ENCODE results near the gene SDHD. TPM values are rescaled to one million over a fixed set of nuclear protein-coding genes. Genes with fewer than 3 reads are reported as not detected.
A peak's percentile ranks its signal among the peaks of the same experiment; 100 is the strongest.

The SDHD gene
- polyA plus RNA-seq, 10 donors, result 88.1 to 119 (median 105) TPM

DNA sequence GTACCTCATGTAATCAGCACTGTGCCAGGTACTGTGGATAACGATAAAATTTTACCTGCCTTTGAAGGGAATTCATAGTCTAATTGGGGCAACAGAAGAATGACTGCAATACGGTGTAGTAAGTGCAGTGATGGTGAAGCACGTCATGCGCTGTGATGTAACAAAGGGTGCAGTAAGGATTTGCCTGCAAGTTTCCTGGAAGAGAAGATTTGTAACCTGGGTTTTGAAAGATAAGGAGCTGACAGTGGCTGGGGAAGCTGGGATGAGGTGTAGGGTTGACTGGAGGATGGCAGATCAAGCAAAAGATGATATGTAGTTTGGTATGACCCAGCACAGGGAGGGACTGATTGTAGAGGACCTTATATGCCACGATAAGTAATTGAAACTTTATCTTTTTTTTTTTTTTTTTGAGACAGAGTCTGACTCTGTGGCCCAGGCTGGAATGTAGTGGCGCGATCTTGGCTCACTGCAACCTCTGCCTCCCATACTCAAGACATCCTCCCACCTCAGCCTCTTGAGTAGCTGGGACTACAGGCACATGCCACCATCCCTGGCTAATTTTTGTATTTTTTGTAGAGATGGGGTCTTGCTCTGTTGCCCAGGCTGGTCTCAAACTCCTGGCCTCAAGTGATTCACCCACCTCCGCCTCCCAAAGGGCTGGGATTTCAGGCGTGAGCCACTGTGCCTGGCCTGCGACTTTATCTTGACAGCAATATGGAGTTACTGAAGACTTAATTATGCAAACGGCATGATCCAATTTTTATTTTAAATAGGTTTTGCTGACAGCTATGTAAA lies 11.3 kb downstream of the SDHD start:
- no peak for DNase-seq

DNA sequence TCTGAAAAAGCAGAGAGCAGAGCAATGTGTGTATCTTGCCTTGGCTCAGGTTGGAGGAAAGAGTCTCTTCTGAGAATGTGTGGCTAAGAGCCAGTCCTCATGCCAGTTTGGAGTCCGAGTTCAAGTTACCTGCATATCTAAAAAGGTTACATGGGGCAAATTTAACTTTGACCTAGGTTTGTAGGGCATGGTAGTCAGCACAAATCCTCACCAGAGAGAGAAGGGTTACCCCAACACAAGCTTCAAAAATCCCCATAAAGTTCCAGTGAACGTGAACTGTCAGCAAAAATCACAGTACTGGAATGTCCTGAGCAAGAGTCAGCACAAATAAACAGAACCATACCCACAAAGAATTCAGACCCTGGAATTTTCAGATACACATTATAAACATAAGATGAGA lies 13.8 kb downstream of the SDHD start:
- DNase-seq, result no peak

DNA sequence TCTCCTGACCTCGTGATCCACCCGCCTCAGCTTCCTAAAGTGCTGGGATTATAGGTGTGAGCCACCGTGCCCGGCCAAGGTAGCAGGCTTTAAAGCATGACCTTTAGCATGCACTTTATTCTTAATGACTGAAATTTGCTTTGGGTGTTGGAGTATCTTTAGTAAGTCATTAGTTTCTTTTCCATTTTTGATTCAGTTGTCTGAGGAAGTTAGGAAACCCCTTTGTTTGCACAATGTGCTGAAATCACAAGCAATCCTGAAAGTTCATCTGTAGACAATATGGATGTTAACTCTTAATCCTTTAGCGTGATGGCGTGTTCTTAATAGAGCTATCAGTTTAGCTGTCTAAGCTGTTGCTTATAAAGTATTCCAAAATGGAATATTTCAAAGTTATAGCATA lies 16.8 kb downstream of the SDHD start:
- DNase-seq, result no peak

DNA sequence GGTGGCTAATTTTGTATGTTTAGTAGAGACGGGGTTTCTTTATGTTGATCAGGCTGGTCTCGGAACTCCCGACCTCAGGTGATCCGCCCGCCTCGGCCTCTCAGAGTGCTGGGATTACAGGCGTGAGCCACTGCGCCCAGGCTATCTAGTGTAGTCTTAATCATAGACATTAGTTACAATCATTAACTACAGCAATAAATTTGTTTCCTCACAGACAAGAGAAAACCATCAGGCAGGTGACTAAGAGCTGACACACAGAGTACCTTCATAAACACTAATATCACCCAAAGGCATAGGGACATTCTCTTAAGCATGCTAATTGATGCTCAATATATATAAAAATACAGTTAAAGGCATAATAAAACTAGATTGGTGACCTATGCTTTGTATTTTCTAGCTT lies 19.4 kb downstream of the SDHD start:
- DNase-seq, result no peak

DNA sequence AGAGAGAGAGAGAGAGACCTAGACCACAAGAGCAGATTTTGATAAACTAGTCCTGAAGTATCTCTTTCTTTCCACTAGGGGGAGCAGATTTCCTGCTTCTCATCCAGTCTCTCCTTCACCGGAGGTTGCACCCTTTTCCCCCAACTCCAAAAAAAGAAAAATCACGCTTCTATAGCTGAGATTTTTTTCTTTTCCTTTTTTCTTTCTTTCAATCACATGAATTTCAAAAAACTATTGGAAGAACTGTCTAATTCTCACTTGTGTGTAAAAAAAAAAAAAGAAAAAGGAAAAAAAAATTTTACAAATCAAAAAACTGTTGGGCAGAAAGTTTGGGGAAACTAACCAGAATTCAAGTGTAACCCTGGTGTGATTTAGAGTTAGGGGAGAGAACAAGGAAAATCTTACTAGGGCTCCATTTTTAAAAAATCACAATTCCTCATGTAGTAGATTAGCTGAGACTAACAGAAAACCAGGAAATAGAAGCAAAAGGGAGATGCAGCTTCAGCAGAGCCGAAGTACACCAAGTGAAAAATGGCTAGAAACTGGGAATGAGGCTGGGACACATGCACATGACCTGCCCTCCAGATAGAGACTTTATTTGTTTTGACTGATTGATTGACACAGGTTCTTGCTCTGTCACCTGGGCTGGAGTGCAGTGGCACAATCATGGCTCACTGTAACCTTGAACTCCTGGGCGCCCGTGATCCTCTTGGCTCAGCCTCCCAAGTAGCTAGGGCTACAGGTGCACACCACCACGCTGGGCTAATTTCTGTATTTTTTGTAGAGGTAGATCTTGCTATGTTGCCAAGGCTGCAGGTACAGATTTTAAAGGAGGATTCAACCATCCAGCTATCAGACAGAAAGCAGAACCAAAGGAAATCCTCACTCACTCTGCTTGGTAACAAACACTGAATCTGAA lies 27.1 kb downstream of the SDHD start:
- DNase-seq, result peak; percentile 34 to 59 (median 41)

DNA sequence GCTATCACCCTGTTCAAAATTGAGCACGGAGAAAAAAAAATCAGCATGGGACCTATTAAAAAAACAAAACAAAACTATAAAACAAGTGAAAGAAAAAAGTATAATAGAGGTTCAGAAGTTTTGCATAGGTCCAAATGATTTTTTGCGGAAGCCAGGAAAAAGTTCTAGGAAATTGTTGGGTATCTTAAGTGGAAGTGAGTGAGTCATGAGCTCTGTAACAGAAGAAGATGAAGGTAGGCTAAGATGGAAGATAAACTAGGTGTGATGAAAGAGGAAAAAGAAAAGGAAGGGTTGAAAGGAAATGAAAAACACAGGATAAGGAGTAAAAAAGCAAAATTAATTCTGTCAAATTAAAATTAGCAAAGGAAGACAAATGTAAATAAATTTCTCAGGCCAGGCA lies 27.8 kb downstream of the SDHD start:
- DNase-seq, result no peak

DNA sequence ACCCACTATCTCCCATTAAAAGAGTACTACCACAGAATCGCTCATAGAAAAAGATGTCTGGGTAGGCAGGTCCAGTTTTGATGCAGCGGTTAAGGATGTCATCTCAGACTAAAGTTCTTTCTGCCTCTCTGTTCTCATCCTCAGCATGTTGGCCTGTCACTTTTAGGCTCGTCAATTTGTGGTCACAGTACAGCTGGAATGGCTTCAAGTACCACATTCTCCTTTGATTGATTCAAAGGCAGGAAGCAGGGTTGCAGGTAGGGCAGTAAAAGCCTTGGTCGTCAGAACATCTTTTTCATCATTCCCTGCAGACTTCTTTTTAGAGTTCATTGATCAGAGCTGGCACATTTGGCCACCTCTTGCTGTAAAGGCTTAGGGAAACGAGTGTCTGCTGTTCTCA lies 28.7 kb downstream of the SDHD start:
- DNase-seq, result no peak

DNA sequence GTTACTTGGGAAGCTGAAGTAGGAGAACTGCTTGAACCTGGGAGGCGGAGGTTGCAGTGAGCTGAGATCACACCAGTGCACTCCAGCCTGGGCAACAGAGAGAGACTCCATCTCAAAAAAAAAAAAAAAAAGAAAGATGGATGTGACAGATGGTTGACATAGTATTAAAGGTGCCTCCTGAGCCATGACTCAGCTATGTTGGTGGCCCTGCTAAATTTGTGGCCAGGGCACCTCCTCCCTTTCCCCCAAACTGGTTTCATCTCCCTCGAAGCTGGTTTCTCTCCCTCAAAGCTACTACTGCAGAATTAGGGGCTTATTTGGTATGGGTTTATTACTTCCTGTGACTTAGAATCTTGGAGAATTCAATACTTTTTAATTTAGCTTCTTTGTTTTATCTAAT lies 31.5 kb downstream of the SDHD start:
- DNase-seq, result no peak

DNA sequence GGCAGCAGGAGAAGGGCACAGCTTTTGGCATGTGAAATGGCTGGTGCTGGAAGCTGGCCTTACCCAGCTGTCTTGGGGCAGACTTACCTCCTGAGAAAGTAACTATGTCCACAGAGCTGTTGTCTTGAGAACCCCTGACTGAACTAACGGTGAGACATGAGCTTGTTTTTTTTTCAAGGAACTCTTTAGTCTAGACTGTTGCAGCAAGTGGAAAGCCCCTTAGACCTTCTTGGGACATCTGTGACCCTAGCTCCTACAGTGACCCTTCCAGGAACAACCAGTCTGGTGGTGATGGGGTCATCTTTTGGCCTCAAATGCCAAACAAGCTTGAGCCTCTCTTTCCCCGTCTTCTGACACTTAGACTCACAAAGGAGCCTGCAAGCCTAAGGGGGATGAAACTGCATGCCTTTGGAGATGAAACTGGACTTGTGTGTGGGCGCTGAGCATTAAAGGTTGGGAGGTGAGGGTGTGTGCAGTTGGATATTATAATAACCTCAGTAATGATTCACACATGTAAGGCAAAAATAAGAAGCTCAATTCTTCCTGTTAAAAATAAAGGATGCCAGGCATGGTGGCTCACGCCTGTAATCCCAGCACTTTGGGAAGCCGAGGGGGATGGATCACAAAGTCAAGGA lies 35.4 kb downstream of the SDHD start:
- DNase-seq, result no peak

DNA sequence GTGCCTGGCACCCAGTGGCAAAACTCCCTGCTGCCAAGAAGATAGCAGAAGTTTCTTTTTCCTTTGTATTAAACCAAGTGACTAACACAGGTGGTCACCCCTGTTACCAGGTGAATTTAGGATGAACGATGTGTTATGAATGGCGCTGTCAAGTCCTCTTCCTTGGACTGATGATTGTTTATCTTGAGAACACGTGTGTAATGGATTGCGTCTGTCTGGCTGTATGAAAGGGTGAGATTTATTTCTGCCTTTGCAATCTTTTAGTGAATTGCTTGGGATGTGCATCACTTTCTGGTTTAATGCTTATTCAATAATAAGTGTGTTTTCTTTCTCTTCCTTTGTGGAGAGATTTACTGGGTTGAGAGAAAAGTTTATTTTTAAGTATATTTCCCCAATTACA lies 36.5 kb downstream of the SDHD start:
- DNase-seq, result no peak

DNA sequence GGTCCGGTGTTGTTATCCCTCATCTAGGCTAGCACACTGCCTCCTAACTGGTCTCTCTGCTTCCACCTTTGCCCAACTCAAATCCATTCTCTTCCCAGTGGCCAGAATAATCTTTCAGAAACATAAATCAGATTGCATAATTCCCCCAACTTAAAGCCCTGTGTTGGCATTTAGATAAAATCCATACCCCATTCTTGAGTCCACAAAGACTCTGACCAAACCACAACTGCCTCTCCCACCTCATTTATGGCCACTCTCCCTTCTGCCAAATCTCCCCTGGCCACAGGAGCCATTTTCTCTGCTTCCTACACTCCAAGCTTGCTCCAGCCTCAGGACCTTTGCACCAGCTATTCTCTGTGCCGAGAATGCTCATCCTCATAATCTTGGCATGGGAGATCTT lies 40.4 kb downstream of the SDHD start:
- DNase-seq, result no peak

DNA sequence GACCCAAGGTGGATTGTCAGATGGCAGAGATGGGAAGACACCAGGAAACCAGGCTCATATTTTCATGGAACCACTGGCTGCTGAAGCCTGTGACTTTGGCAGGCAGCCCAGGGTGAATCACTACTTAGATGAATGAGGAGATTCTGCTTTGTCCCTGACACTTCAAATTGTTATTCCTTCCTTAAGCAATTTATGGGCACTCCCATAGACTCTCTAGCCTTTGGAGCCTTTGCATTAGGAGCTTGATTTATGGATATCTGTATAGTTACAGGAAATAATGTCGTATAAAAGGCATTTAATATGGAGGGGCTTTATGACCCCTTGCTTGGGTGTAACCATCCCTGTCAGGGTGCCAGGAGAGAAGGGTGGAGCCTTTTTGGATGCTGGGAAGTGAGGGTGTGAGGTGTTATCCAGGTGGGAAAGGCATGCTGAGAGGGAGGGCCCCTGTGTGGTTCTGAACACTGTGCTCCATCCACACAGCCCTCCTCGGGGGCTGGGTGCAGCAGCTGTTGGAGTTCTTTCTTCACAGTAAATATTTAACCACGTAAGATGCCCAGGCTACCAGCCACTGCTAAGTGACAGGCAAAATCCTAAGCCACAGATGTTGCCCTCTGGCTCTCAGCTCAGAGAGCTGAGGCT lies 41.9 kb downstream of the SDHD start:
- peak; percentile 10 to 71 (median 15) for DNase-seq

DNA sequence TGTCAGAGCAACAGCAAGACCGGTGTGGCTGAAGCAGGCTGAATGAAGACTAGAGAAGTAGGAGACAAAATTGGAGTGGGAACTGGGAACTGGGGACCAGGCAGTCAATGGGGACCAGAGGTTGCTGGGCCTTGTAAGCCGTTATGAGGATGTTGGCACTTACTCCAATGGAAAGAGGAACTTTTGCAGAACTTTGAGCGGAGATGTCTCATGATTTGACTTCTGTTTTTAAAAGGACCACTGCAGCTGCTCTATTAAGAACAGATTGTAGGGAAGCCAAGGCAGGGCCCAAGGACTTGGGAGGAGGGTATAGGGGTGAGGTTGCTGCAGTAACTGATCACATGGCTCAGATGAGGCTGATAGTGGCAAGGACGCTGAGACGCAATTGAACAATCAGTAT lies 43.0 kb downstream of the SDHD start:
- DNase-seq, result peak; percentile 5 to 34 (median 7)

DNA sequence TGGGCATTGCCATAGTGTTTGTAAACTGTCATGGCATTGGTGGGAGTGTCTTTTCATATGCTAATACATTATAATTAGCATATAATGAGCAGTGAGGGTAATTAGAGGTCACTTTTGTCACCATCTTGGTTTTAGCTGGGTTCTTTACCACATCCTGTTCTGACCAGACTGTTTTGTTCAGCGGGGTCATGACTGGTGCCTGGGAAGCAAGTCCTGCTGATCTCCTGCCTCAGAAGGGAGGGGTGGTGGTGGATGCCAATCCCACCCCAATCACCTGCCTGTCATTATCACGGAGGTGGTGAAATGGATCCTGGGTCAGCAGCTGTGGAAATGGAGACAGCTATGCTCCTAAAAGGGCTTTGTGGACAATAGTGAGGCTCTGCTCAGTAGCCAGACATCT lies 46.1 kb downstream of the SDHD start:
- no peak for DNase-seq

DNA sequence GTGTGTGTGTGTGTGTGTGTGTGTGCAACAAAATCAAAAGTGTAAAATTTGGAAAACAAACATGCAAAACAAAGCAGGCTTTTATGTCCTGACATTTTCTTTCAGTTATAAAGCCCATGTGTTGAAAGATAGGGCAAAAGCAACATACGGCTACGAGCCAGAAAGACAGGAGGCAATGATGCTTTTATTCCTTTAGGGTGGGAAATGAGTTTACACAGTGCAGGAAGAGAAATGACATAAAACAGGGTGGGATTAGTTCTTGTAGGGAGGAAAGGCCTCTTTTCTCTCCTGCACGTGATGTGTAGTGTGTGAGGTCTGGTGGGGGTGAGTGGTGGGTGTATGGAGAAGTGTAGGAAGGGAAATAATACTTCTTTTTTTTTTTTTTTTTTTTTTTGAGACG lies 47.8 kb downstream of the SDHD start:
- DNase-seq, result no peak

DNA sequence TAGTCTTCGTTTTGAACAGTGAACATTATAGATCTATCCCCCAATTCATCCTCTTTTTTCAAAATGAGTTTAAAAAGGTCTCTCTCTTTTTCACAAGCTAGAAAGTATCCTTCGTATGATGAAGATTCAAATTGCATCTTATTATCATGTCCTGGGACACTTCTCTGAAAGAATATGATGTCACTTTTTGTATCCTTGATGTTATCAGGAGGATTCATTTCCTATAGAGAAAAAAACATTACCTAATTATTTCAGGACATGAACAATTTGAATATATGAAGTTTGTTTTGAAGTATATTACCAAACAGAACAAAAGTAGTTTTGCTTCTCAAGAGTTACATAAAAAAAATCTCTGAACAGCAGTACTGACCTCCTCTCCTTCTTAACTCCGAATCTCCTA lies 56.9 kb downstream of the SDHD start:
- DNase-seq, result no peak

Other genes with a start within 250 kb of the SDHD start
- 10 to 100 TPM; 21.8 to 33.3 (median 28.2) TPM for gene ALG9, start 215.3 kb upstream of the SDHD start, polyA plus RNA-seq (ENCODE audit: insufficient read length in 10 of 10)
- gene FDXACB1, start 207.7 kb upstream of the SDHD start, polyA plus RNA-seq (ENCODE audit: insufficient read length in 10 of 10), result 1 to 10 TPM; 1.7 to 3.5 (median 2.4) TPM
- 10 to 100 TPM; 13.9 to 22.5 (median 19.1) TPM for gene CFAP68, start 207.3 kb upstream of the SDHD start, polyA plus RNA-seq (ENCODE audit: insufficient read length in 10 of 10)
- 1,000 to 10,000 TPM in 1 of 10 donors, 100 to 1,000 TPM in 9; 407 to 1,057 (median 719) TPM for gene CRYAB, start 175.1 kb upstream of the SDHD start, polyA plus RNA-seq (ENCODE audit: insufficient read length in 10 of 10)
- 10 to 100 TPM; 49.6 to 93.5 (median 75.6) TPM for gene HSPB2, start 174.1 kb upstream of the SDHD start, polyA plus RNA-seq (ENCODE audit: insufficient read length in 10 of 10)
- 1 to 10 TPM; 1.5 to 3.4 (median 2.3) TPM for gene C11orf52, start 168.0 kb upstream of the SDHD start, polyA plus RNA-seq (ENCODE audit: insufficient read length in 10 of 10)
- 10 to 100 TPM; 16.4 to 24.0 (median 18.7) TPM for gene DIXDC1, start 149.5 kb upstream of the SDHD start, polyA plus RNA-seq (ENCODE audit: insufficient read length in 10 of 10)
- gene DLAT, start 61.5 kb upstream of the SDHD start, polyA plus RNA-seq (ENCODE audit: insufficient read length in 10 of 10), result 10 to 100 TPM; 34.9 to 48.9 (median 40.8) TPM
- 1 to 10 TPM in 5 of 10 donors, under 1 TPM in 5; 0.65 to 1.6 (median 1.0) TPM for gene PIH1D2, start 12.9 kb upstream of the SDHD start, polyA plus RNA-seq (ENCODE audit: insufficient read length in 10 of 10)
- gene NKAPD1, start 12.6 kb upstream of the SDHD start, polyA plus RNA-seq (ENCODE audit: insufficient read length in 10 of 10), result 10 to 100 TPM; 25.7 to 33.1 (median 28.4) TPM
- 10 to 100 TPM; 50.0 to 60.7 (median 53.7) TPM for gene TIMM8B, start 117 bp upstream of the SDHD start, polyA plus RNA-seq (ENCODE audit: insufficient read length in 10 of 10)
- gene IL18, start 77.2 kb downstream of the SDHD start, polyA plus RNA-seq (ENCODE audit: insufficient read length in 10 of 10), result 1 to 10 TPM in 2 of 10 donors, under 1 TPM in 7, not detected in 1; 0.18 to 1.1 (median 0.69) TPM
- under 1 TPM in 8 of 10 donors, not detected in 2; 0.17 to 0.59 (median 0.29) TPM for gene TEX12, start 80.5 kb downstream of the SDHD start, polyA plus RNA-seq (ENCODE audit: insufficient read length in 10 of 10)
- 10 to 100 TPM in 2 of 10 donors, 1 to 10 TPM in 8; 4.0 to 12.2 (median 6.0) TPM for gene BCO2, start 88.6 kb downstream of the SDHD start, polyA plus RNA-seq (ENCODE audit: insufficient read length in 10 of 10)
- gene PTS, start 139.6 kb downstream of the SDHD start, polyA plus RNA-seq (ENCODE audit: insufficient read length in 10 of 10), result 10 to 100 TPM; 17.3 to 27.8 (median 20.9) TPM
- gene PLET1, start 174.0 kb downstream of the SDHD start, polyA plus RNA-seq (ENCODE audit: insufficient read length in 10 of 10), result not detected